ENCODE measurements around the gene FOXG1.

FOXG1 gene

GRCh38 chr14:28782301-28782700 lies 15.7 kb downstream of the FOXG1 start:
- Histone ChIP-seq H3K27ac (ENCODE audit: low read length) (no peak overlapping the region), H3K9me3 (ENCODE audit: insufficient read depth, low read depth, low read length) (no peaks in the 10 kb centered on the region), H3K27me3 (ENCODE audit: insufficient read depth, low read length) (peaks cover 100% of the 10 kb centered on the region), H3K4me1 (ENCODE audit: insufficient read depth, low read length) (peaks cover 27% of the 10 kb centered on the region; the same call in 1 of the 2 replicates), H3K4me3 (ENCODE audit: low read length) (no peak overlapping the region), H3K36me3 (ENCODE audit: insufficient read depth, low read depth, low read length) (no peaks in the 10 kb centered on the region), H3K9ac (ENCODE audit: low read depth, low read length) (no peak overlapping the region)

- no peaks in the 10 kb centered on the region for H3K9me3 ChIP-seq (ENCODE audit: insufficient read depth, low read depth, low read length)
- H3K4me3 ChIP-seq (ENCODE audit: low read length): no peak overlapping the region
- no peak overlapping the region for H3K27ac ChIP-seq (ENCODE audit: low read length)
- peaks cover 92% of the 10 kb centered on the region for H3K27me3 ChIP-seq (ENCODE audit: insufficient read depth, low read length)
- no peaks in the 10 kb centered on the region for H3K36me3 ChIP-seq (ENCODE audit: insufficient read depth, low read depth, low read length)
- peaks cover 24% of the 10 kb centered on the region; the same call in 1 of the 2 replicates for H3K4me1 ChIP-seq (ENCODE audit: insufficient read depth, low read length)
- no peak overlapping the region for H3K9ac ChIP-seq (ENCODE audit: low read depth, low read length)
Observed at GRCh38 chr14:28783664-28784063, 17.1 kb downstream of the FOXG1 start.

- Histone ChIP-seq H3K4me3 (ENCODE audit: low read length) (peak overlapping the region; percentile 63), H3K9ac (ENCODE audit: low read depth, low read length) (no peak overlapping the region; the same call in 1 of the 2 replicates), H3K4me1 (ENCODE audit: insufficient read depth, low read length) (peaks cover 24% of the 10 kb centered on the region; the same call in 1 of the 2 replicates), H3K36me3 (ENCODE audit: insufficient read depth, low read depth, low read length) (no peaks in the 10 kb centered on the region), H3K27me3 (ENCODE audit: insufficient read depth, low read length) (peaks cover 85% of the 10 kb centered on the region), H3K27ac (ENCODE audit: low read length) (no peak overlapping the region), H3K9me3 (ENCODE audit: insufficient read depth, low read depth, low read length) (no peaks in the 10 kb centered on the region)
Observed at GRCh38 chr14:28784096-28785048, 17.8 kb downstream of the FOXG1 start.

- Histone ChIP-seq H3K27ac (ENCODE audit: low read length) (no peak overlapping the region), H3K4me1 (ENCODE audit: insufficient read depth, low read length) (peaks cover 24% of the 10 kb centered on the region; the same call in 1 of the 2 replicates), H3K27me3 (ENCODE audit: insufficient read depth, low read length) (peaks cover 75% of the 10 kb centered on the region), H3K4me3 (ENCODE audit: low read length) (peak overlapping the region; percentile 63), H3K9me3 (ENCODE audit: insufficient read depth, low read depth, low read length) (no peaks in the 10 kb centered on the region), H3K9ac (ENCODE audit: low read depth, low read length) (peak overlapping the region; percentile 49; the same call in 1 of the 2 replicates), H3K36me3 (ENCODE audit: insufficient read depth, low read depth, low read length) (no peaks in the 10 kb centered on the region)
Observed at GRCh38 chr14:28785096-28785952, 18.7 kb downstream of the FOXG1 start.

- H3K9me3 ChIP-seq (ENCODE audit: insufficient read depth, low read depth, low read length): no peaks in the 10 kb centered on the region
- no peaks in the 10 kb centered on the region for H3K36me3 ChIP-seq (ENCODE audit: insufficient read depth, low read depth, low read length)
- H3K4me3 ChIP-seq (ENCODE audit: low read length): no peak overlapping the region
- no peak overlapping the region for H3K27ac ChIP-seq (ENCODE audit: low read length)
- H3K9ac ChIP-seq (ENCODE audit: low read depth, low read length): no peak overlapping the region
- H3K4me1 ChIP-seq (ENCODE audit: insufficient read depth, low read length): peaks cover 3% of the 10 kb centered on the region; the same call in 1 of the 2 replicates
- H3K27me3 ChIP-seq (ENCODE audit: insufficient read depth, low read length): no peaks in the 10 kb centered on the region
Observed at GRCh38 chr14:28807518-28807917, 40.9 kb downstream of the FOXG1 start.

GRCh38 chr14:28813810-28814209 lies 47.2 kb downstream of the FOXG1 start:
- Histone ChIP-seq H3K9ac (ENCODE audit: low read depth, low read length) (no peak overlapping the region), H3K27ac (ENCODE audit: low read length) (no peak overlapping the region), H3K4me3 (ENCODE audit: low read length) (no peak overlapping the region), H3K4me1 (ENCODE audit: insufficient read depth, low read length) (no peaks in the 10 kb centered on the region), H3K27me3 (ENCODE audit: insufficient read depth, low read length) (no peaks in the 10 kb centered on the region), H3K9me3 (ENCODE audit: insufficient read depth, low read depth, low read length) (no peaks in the 10 kb centered on the region), H3K36me3 (ENCODE audit: insufficient read depth, low read depth, low read length) (no peaks in the 10 kb centered on the region)
